ENCODE data around the gene CHRFAM7A.
"Not testable (repeated sequence)": the region's sequence is repeated elsewhere in the genome, so short reads cannot be mapped to it uniquely, and the experiment has no call there.

CHRFAM7A gene

DNA sequence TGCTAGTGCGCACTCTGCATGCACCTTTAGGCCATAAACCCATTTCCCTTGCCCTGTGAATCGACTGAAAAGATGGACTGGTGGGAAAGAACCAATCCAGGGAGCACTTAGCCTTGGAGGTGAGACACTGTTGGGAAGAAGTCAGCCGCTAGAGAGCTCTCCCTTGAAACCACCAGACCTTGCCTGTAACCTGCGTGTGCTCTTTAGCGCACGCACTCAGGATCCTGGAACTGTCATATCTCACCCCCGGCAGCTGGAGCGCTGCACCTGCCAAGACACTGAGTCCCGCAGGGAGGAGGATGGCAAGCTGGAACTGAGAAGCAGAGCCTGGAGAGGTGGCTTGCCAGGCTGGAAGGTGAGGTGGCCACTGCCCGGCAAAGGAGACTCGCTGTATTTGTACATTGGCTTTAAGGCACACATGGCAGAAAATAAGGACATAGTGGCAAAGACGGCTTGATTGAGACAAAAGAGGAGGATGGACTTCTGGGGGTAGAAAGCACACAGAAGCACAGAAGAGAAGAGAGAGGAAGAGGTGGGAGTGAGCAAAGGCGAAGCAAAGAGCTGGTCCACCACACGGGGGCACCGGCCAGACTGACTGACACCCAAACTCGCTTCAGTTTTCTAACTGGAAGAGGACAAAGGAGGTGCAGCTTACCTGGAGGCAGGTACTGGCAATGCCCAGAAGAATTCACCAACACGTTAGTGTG is 16.8 kb downstream of the CHRFAM7A start:
- H3K27me3 ChIP-seq (ENCODE audit: control insufficient read depth, insufficient read depth, low read length); H3K36me3 ChIP-seq (ENCODE audit: control insufficient read depth, insufficient read depth, low read length); H3K79me2 ChIP-seq; H3K4me2 ChIP-seq (ENCODE audit: low read length); H3K4me1 ChIP-seq; H3K9me3 ChIP-seq (ENCODE audit: control insufficient read depth, low read length); H3K9ac ChIP-seq; H2AFZ ChIP-seq; H3K27ac ChIP-seq; H3K4me3 ChIP-seq (ENCODE audit: low read depth, low read length): not testable (repeated sequence)

GRCh38 chr15:30375872-30376271 is 17.5 kb downstream of the CHRFAM7A start:
- not testable (repeated sequence) for H3K9me3 ChIP-seq (ENCODE audit: control insufficient read depth, low read length); H3K27ac ChIP-seq; H3K4me1 ChIP-seq; H2AFZ ChIP-seq; H3K9ac ChIP-seq; H3K79me2 ChIP-seq; H3K4me3 ChIP-seq (ENCODE audit: low read depth, low read length); H3K36me3 ChIP-seq (ENCODE audit: control insufficient read depth, insufficient read depth, low read length); H3K27me3 ChIP-seq (ENCODE audit: control insufficient read depth, insufficient read depth, low read length); H3K4me2 ChIP-seq (ENCODE audit: low read length)

GRCh38 chr15:30374862-30375261 is 18.5 kb downstream of the CHRFAM7A start:
- H3K9ac ChIP-seq; H2AFZ ChIP-seq; H3K9me3 ChIP-seq (ENCODE audit: control insufficient read depth, low read length); H3K27ac ChIP-seq; H3K36me3 ChIP-seq (ENCODE audit: control insufficient read depth, insufficient read depth, low read length); H3K27me3 ChIP-seq (ENCODE audit: control insufficient read depth, insufficient read depth, low read length); H3K79me2 ChIP-seq; H3K4me1 ChIP-seq; H3K4me2 ChIP-seq (ENCODE audit: low read length); H3K4me3 ChIP-seq (ENCODE audit: low read depth, low read length): not testable (repeated sequence)

DNA sequence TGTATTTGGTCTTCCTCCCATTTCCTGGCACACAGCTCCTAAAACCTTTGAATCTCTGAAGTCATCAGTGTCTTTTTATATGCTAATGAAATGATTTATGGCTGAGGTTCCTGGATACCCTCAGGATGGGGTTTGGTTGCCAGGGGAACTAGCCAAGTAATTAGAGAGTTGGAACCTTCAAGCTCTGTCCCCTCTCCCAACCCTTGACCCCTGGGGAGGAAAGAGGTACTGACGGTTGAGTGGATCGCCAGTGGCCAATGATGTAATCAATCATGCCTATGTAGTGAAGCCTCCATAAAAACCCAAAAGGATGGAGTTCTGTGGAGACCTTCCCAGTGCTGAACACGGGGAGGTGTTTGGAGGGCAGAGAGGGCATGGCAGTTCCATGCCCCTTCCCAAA is 25.1 kb downstream of the CHRFAM7A start:
- H3K9me3 ChIP-seq (ENCODE audit: control insufficient read depth, low read length); H3K27ac ChIP-seq; H3K9ac ChIP-seq; H3K36me3 ChIP-seq (ENCODE audit: control insufficient read depth, insufficient read depth, low read length); H3K79me2 ChIP-seq; H3K4me1 ChIP-seq; H3K4me2 ChIP-seq (ENCODE audit: low read length); H3K27me3 ChIP-seq (ENCODE audit: control insufficient read depth, insufficient read depth, low read length); H2AFZ ChIP-seq; H3K4me3 ChIP-seq (ENCODE audit: low read depth, low read length): not testable (repeated sequence)

DNA sequence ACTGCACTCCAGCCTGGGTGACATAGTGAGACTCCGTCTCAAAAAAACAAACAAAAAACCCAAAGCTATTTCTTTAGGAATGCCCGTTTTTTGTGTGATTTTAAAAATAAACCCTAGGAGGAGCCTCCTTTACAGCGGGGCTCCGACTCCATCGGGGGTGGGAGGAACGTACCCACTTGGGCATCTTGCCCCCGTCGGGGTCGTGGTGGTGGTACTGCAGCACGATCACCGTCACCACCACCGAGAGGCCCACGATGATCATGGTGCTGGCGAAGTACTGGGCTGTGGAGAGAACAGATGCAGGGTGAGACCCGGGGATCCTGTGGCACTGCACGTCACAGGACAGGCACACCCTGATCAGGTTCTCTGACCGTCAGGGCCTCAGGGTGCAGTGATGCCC is 26.1 kb downstream of the CHRFAM7A start:
- not testable (repeated sequence) for H3K4me3 ChIP-seq (ENCODE audit: low read depth, low read length); H3K27me3 ChIP-seq (ENCODE audit: control insufficient read depth, insufficient read depth, low read length); H3K4me1 ChIP-seq; H3K27ac ChIP-seq; H3K9ac ChIP-seq; H3K36me3 ChIP-seq (ENCODE audit: control insufficient read depth, insufficient read depth, low read length); H3K4me2 ChIP-seq (ENCODE audit: low read length); H3K79me2 ChIP-seq; H2AFZ ChIP-seq; H3K9me3 ChIP-seq (ENCODE audit: control insufficient read depth, low read length)

DNA sequence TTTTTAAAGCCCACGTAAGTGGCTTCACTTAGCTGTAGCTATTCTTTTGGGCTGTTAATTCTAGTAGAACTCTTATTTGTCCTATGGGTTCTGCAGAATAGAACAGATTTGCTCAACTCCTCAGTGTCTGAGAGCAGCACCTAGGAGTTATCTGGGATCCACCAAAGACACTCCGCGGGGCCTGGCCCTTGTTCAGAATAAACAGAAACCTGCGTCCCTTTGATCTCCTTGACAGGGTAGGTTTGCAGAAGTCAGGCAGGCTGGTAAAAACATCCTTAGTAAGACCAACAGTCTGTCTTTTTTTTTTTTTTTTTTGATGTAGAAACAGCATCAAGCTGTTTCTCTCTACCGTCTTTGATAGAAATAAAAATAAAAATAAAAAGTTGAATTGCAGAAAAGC is 31.9 kb downstream of the CHRFAM7A start:
- not testable (repeated sequence) for H3K79me2 ChIP-seq; H3K4me2 ChIP-seq (ENCODE audit: low read length); H3K9me3 ChIP-seq (ENCODE audit: control insufficient read depth, low read length); H3K4me1 ChIP-seq; H3K4me3 ChIP-seq (ENCODE audit: low read depth, low read length); H2AFZ ChIP-seq; H3K9ac ChIP-seq; H3K27ac ChIP-seq; H3K36me3 ChIP-seq (ENCODE audit: control insufficient read depth, insufficient read depth, low read length); H3K27me3 ChIP-seq (ENCODE audit: control insufficient read depth, insufficient read depth, low read length)

DNA sequence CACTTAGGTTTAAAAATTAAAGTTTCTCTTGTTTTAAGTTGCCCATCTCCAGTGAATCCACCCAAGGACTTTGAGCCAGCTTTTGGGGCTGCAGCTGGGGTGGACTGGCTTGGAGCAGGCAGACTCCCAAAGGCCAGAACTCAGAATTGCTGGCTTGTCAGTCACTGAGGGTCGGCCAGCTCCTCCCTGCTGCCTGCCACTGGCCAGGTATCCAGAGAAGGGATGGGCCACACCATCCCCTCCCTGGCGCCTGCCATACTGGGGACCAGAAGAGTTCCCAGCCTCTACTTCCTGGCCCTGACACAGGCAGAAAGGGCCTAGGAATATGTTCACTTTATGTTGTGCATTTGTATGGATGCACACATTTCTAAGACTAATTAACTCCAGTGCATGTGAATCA is 32.4 kb downstream of the CHRFAM7A start:
- H2AFZ ChIP-seq; H3K9me3 ChIP-seq (ENCODE audit: control insufficient read depth, low read length); H3K79me2 ChIP-seq; H3K4me3 ChIP-seq (ENCODE audit: low read depth, low read length); H3K27ac ChIP-seq; H3K36me3 ChIP-seq (ENCODE audit: control insufficient read depth, insufficient read depth, low read length); H3K4me2 ChIP-seq (ENCODE audit: low read length); H3K9ac ChIP-seq; H3K4me1 ChIP-seq; H3K27me3 ChIP-seq (ENCODE audit: control insufficient read depth, insufficient read depth, low read length): not testable (repeated sequence)

DNA sequence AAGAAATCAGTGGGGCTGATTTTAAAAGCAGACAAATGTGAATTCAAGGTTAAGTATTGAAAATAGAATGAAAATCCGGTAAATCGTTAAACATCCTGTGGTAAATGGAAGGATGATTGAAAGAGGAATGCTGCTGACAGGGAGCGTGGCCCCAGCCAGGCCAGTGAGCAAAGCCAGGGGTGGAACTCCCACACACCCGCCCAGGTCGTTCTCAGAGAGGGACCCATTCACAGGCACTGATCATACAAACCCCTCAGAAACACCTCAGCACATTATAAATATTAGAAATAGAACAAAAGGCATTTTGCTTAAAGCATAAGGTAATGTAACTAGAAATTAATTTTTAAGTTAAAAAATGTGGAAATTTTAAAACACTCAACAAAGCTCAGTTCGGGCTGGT is 38.3 kb downstream of the CHRFAM7A start:
- not testable (repeated sequence) for H3K4me1 ChIP-seq; H3K9me3 ChIP-seq (ENCODE audit: control insufficient read depth, low read length); H3K4me2 ChIP-seq (ENCODE audit: low read length); H3K27ac ChIP-seq; H3K79me2 ChIP-seq; H2AFZ ChIP-seq; H3K36me3 ChIP-seq (ENCODE audit: control insufficient read depth, insufficient read depth, low read length); H3K4me3 ChIP-seq (ENCODE audit: low read depth, low read length); H3K27me3 ChIP-seq (ENCODE audit: control insufficient read depth, insufficient read depth, low read length); H3K9ac ChIP-seq

DNA sequence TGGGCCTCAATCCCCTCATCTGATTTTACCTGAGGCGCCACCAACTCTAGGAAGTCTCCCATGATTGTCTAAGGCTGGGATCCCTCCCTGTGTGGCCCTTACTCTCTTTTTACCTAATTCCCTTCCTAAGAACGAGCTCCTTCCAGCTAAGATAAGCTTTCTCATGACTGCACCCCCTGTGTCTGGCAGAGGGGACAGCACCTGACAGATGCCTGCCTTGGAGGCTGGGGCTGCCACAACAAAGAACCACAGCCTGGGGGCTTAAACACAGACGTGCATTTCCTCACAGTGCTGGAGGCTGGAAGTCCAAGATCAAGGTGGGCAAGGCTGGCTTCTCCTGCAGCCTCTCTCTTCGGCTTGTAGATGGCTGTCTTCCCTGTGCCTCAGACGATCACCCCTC is 43.5 kb downstream of the CHRFAM7A start:
- not testable (repeated sequence) for H3K27me3 ChIP-seq (ENCODE audit: control insufficient read depth, insufficient read depth, low read length); H3K79me2 ChIP-seq; H2AFZ ChIP-seq; H3K4me1 ChIP-seq; H3K9me3 ChIP-seq (ENCODE audit: control insufficient read depth, low read length); H3K9ac ChIP-seq; H3K36me3 ChIP-seq (ENCODE audit: control insufficient read depth, insufficient read depth, low read length); H3K27ac ChIP-seq; H3K4me3 ChIP-seq (ENCODE audit: low read depth, low read length); H3K4me2 ChIP-seq (ENCODE audit: low read length)

DNA sequence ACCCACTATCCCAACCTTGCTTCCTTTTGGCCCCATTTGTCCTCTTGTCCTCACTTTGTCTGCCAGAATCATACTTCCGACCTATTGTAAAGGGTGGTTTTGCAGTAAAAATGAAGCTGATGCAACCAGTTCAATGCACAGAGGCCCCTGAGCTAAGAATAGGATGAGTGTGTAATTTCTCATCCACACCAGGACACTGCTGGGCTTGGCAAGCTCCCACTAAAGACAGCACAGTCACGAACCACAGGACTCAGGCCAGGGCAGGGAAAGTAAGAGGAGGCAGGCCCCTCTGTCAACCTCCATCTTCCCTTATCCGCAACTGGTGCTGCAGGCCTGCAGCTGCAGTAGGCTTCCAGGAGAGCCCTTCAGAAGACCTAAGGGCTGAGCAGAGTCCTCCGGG is 56.8 kb downstream of the CHRFAM7A start:
- not testable (repeated sequence) for H3K27me3 ChIP-seq (ENCODE audit: control insufficient read depth, insufficient read depth, low read length)

DNA sequence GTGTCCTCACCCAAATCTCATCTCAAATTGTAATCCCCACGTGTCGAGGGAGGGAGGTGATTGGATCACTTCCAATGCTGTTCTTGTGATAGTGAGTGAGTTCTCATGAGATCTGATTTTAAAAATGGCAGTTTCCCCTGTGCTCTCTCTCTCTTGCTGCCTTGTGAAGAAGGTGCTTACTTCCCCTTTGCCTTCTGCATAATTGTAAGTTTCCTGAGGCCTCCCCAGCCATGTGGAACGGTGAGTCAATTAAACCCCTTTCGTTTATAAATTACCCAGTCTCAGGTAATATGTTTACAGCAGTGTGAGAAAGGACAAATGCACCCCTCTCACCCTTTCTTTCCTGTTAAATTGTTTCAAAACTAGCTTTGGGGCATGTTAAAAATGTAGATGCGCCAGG is 59.2 kb downstream of the CHRFAM7A start:
- not testable (repeated sequence) for H2AFZ ChIP-seq; H3K27me3 ChIP-seq (ENCODE audit: control insufficient read depth, insufficient read depth, low read length); H3K9me3 ChIP-seq (ENCODE audit: control insufficient read depth, low read length); H3K4me1 ChIP-seq; H3K4me3 ChIP-seq (ENCODE audit: low read depth, low read length); H3K79me2 ChIP-seq; H3K27ac ChIP-seq; H3K36me3 ChIP-seq (ENCODE audit: control insufficient read depth, insufficient read depth, low read length); H3K4me2 ChIP-seq (ENCODE audit: low read length); H3K9ac ChIP-seq

More for the DNA sequence above, 56.8 kb downstream of the CHRFAM7A start:
- H3K27ac ChIP-seq; H3K9me3 ChIP-seq (ENCODE audit: control insufficient read depth, low read length); H3K9ac ChIP-seq; H3K4me2 ChIP-seq (ENCODE audit: low read length); H3K36me3 ChIP-seq (ENCODE audit: control insufficient read depth, insufficient read depth, low read length); H3K4me1 ChIP-seq; H3K79me2 ChIP-seq; H3K4me3 ChIP-seq (ENCODE audit: low read depth, low read length); H2AFZ ChIP-seq: not testable (repeated sequence)

Data from parathyroid adenoma (tissue), 2 donors.